ENCODE data around the gene LINC01488. TPM values are rescaled to one million over a fixed set of nuclear protein-coding genes. Genes with fewer than 3 reads are reported as not detected.

Gene LINC01488
- total and polyA plus RNA-seq, 9 of the 15 experiments (the other 6 are each of a cell fraction or from before 2014, with no cell fraction given) = not detected

DNA sequence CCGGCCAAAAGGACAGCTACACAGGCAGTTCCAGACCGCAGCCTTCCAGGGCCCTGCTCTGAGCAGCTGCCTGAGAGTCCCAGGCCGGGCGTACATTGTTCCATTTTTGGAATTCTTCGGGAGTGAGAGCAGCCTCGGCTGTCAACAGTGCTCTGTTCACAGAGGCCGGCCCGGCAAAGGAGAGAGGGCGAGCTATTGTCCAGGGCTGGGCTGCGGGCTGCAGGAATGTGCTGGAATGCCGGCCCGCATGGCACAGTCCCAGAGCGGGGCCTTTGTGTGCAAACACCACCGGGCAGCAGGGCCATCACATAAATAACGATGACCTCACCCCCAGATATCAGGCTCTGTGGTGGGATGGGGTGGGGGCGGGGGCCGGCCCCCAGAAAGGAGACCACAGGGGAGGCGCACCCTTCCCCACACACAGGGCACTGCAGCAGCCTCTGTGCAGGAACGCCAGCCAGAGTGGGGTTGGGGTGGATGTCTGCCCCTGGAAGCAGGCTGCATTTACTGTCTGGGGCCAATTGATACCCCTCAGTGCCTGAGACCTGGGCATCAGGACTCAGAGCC is 15.8 kb downstream of the LINC01488 start:
- Histone ChIP-seq H3K79me2 (ENCODE audit: control insufficient read depth, insufficient read depth, low read length) (no peaks in the 10 kb centered on the region), H3K9me1 (ENCODE audit: control insufficient read depth, insufficient read depth, low read length) (no peaks in the 10 kb centered on the region), H3K36me3 (ENCODE audit: control insufficient read depth, insufficient read depth, low read length) (no peaks in the 10 kb centered on the region), H3K27me3 (ENCODE audit: control insufficient read depth in 2 of 2, insufficient read depth in 2 of 2, low read length in 2 of 2) (peaks cover 34 to 87% of the 10 kb centered on the region in 2 experiments; a peak in 4 of 5 replicates), H3K4me2 (ENCODE audit: insufficient read depth, low read length) (no peak overlapping the region), H4K20me1 (replicated peaks; ENCODE audit: control insufficient read depth, insufficient read depth, low read length) (peaks cover 7% of the 10 kb centered on the region), H3K27ac (ENCODE audit: extremely low read depth, low read depth, low read length) (no peak overlapping the region), H3K4me1 (replicated peaks in 1 of 2; ENCODE audit: control insufficient read depth in 2 of 2, insufficient read depth in 2 of 2, low read length in 2 of 2) (peaks cover 0 to 8% of the 10 kb centered on the region in 2 experiments; a peak in 2 of 5 replicates), H2AFZ (ENCODE audit: low read depth, low read length) (no peak overlapping the region), H3K9ac (ENCODE audit: insufficient read depth in 1 of 2, low read depth in 2 of 2, low read length in 2 of 2) (no peak overlapping the region), H3K4me3 (no peak overlapping the region), H3K9me3 (replicated peaks; ENCODE audit: control insufficient read depth, insufficient read depth, low read depth, low read length) (no peaks in the 10 kb centered on the region)
- FAIRE-seq = no peak
- BruUV-seq (replicated peaks) = no TSS peak
- ATAC-seq = no peak
- in situ Hi-C loops (cut with MboI) = no loop called here
- 8% methylated on average over 16 of the region's 19 CpGs for WGBS (ENCODE audit: insufficient coverage, low coverage, missing lambda C conversion rate)
- CTCF ChIA-PET (ENCODE audit: low intra/inter-chr PET ratio) = no interaction called here
- no peak for DNase-seq (ENCODE audit: extremely low read depth in 1 of 4, low spot score in 3 of 4)
- POLR2A ChIA-PET = no interaction called here
- intact Hi-C loops (cut with micrococcal nuclease) = no loop called here
- TF ChIP-seq, protein P1, sequence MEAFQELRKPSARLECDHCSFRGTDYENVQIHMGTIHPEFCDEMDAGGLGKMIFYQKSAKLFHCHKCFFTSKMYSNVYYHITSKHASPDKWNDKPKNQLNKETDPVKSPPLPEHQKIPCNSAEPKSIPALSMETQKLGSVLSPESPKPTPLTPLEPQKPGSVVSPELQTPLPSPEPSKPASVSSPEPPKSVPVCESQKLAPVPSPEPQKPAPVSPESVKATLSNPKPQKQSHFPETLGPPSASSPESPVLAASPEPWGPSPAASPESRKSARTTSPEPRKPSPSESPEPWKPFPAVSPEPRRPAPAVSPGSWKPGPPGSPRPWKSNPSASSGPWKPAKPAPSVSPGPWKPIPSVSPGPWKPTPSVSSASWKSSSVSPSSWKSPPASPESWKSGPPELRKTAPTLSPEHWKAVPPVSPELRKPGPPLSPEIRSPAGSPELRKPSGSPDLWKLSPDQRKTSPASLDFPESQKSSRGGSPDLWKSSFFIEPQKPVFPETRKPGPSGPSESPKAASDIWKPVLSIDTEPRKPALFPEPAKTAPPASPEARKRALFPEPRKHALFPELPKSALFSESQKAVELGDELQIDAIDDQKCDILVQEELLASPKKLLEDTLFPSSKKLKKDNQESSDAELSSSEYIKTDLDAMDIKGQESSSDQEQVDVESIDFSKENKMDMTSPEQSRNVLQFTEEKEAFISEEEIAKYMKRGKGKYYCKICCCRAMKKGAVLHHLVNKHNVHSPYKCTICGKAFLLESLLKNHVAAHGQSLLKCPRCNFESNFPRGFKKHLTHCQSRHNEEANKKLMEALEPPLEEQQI (IDR thresholded peaks at IDR 0.05) = no peak
- TF ChIP-seq, protein P2, sequence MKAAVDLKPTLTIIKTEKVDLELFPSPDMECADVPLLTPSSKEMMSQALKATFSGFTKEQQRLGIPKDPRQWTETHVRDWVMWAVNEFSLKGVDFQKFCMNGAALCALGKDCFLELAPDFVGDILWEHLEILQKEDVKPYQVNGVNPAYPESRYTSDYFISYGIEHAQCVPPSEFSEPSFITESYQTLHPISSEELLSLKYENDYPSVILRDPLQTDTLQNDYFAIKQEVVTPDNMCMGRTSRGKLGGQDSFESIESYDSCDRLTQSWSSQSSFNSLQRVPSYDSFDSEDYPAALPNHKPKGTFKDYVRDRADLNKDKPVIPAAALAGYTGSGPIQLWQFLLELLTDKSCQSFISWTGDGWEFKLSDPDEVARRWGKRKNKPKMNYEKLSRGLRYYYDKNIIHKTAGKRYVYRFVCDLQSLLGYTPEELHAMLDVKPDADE (conservative IDR thresholded peaks at IDR 0.05; ENCODE audit: control insufficient read depth, low read depth, low read length) = no peak
- TF ChIP-seq, protein P3, sequence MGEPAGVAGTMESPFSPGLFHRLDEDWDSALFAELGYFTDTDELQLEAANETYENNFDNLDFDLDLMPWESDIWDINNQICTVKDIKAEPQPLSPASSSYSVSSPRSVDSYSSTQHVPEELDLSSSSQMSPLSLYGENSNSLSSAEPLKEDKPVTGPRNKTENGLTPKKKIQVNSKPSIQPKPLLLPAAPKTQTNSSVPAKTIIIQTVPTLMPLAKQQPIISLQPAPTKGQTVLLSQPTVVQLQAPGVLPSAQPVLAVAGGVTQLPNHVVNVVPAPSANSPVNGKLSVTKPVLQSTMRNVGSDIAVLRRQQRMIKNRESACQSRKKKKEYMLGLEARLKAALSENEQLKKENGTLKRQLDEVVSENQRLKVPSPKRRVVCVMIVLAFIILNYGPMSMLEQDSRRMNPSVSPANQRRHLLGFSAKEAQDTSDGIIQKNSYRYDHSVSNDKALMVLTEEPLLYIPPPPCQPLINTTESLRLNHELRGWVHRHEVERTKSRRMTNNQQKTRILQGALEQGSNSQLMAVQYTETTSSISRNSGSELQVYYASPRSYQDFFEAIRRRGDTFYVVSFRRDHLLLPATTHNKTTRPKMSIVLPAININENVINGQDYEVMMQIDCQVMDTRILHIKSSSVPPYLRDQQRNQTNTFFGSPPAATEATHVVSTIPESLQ (CRISPR knock-in tag; IDR thresholded peaks at IDR 0.05) = no peak
- no peak for TF ChIP-seq TBP (optimal IDR thresholded peaks at IDR 0.05; ENCODE audit: low read depth, low read length)
- TF ChIP-seq ADNP (tag; IDR thresholded peaks at IDR 0.05) = no peak
- no peak for TF ChIP-seq CC2D1A (IDR thresholded peaks at IDR 0.05)
- no peak for TF ChIP-seq LCOR (CRISPR knock-in tag; IDR thresholded peaks at IDR 0.05)
- no peak for TF ChIP-seq HCFC1 (IDR thresholded peaks at IDR 0.05; ENCODE audit: low read depth, low read length)
- TF ChIP-seq ZNF408 (CRISPR knock-in tag; IDR thresholded peaks at IDR 0.05; ENCODE audit: low read depth) = no peak
- TF ChIP-seq RHOXF2B (CRISPR knock-in tag; conservative IDR thresholded peaks at IDR 0.05) = no peak
- TF ChIP-seq CBX3 (IDR thresholded peaks at IDR 0.05; ENCODE audit: borderline replicate concordance in 1 of 2, low read length in 2 of 2) = no peak
- no peak for TF ChIP-seq PHF21A (IDR thresholded peaks at IDR 0.05; ENCODE audit: borderline replicate concordance, low read depth)
- TF ChIP-seq, protein P4, sequence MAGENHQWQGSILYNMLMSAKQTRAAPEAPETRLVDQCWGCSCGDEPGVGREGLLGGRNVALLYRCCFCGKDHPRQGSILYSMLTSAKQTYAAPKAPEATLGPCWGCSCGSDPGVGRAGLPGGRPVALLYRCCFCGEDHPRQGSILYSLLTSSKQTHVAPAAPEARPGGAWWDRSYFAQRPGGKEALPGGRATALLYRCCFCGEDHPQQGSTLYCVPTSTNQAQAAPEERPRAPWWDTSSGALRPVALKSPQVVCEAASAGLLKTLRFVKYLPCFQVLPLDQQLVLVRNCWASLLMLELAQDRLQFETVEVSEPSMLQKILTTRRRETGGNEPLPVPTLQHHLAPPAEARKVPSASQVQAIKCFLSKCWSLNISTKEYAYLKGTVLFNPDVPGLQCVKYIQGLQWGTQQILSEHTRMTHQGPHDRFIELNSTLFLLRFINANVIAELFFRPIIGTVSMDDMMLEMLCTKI (IDR thresholded peaks at IDR 0.05; ENCODE audit: partially characterized antibody) = no peak
- TF ChIP-seq ZNF232 (CRISPR knock-in tag; IDR thresholded peaks at IDR 0.05) = no peak

All from K562 (cell line).